MM.1S (cell line): ENCODE results near the gene IMMP2L.

Source experiments
- CTCF ChIP-seq: fragments of 300-600 bp; sonication (generic); IDR thresholded peaks from 2 replicates; pipeline ENCODE4 v1.5.1; 2016; ENCODE audit warnings: antibody characterized with exemption, low read length, mixed read lengths
- EZH2 ChIP-seq: fragments of 300-600 bp; sonication (generic); optimal IDR thresholded peaks from 2 replicates; pipeline ENCODE3; 2017; ENCODE audit warnings: low read depth, mild to moderate bottlenecking, antibody characterized with exemption, low read length, mixed read lengths
- EZH2phosphoT487 ChIP-seq: fragments of 300-600 bp; sonication (generic); IDR thresholded peaks from 2 replicates; pipeline ENCODE4 v1.6.1; 2018; ENCODE audit warnings: antibody characterized with exemption, low read length

DNA sequence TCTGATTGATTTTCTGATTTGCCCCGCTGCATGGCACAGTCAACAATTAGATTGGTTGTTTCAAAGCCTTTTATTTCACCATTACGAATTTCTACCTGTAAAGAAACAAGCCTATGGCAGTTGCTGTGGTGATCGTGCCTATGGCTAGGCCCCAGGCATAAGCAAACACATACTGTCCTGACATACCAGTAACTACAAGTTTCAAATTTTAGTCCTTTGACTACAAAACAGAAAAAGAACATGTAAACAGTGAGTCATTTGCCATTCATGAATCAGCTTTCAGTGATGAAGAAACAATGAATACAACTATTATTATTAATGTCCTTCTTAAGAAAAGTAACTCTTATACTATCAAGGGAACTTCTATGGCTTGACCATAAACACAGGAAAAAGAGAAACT is 639.4 kb downstream of the IMMP2L start:
- TF ChIP-seq CTCF (no peak), EZH2 (no peak), EZH2phosphoT487 (no peak)
